AG04449 (cell line): ENCODE data around the gene RPL18.

Source experiments
- CTCF ChIA-PET: fragments of 350-600 bp; formaldehyde crosslinking; extraction: SDS; loops from one replicate; lab custom pipeline; 2021; ENCODE audit warnings: antibody characterized with exemption; lab: Yijun Ruan, JAX
- POLR2A ChIA-PET: fragments of 400-600, 350-600 bp; formaldehyde crosslinking; extraction: SDS; loops from one replicate; lab custom pipeline; 2020; ENCODE audit warnings: antibody characterized with exemption, inconsistent platforms; lab: Yijun Ruan, JAX
- DNase-seq: peaks from one replicate; pipeline ENCODE4 v3.0.0-alpha.2; 2010; ENCODE audit warnings: low read depth, low spot score
- H3K4me3 ChIP-seq: 2 replicates; pipeline ENCODE4 v1.5.1; 2011; ENCODE audit warnings: low read depth, mild to moderate bottlenecking, control low read depth, low read length
- CTCF ChIP-seq: IDR thresholded peaks from one replicate; pipeline ENCODE4 v1.5.1; 2011; ENCODE audit warnings: mild to moderate bottlenecking, moderate library complexity, low read length, control low read depth, inconsistent platforms; ENCODE audit not compliant: insufficient read depth; ENCODE audit errors: missing control alignments

The RPL18 gene

GRCh38 chr19:48618278-48618915 is 581 bp downstream of the RPL18 start:
- DNase-seq, result no peak
- H3K4me3 ChIP-seq, result peak overlapping the region; percentile 97
- TF ChIP-seq CTCF, result no peak
- ChIA-PET POLR2A (interaction anchor here (0.5 to 3.0 kb wide), 8 partner anchors 9 to 1458 kb away, joined by 3 to 28 read pairs (median 6); partner anchors contain the start of gene TMEM143), CTCF (interaction anchor here (1.0 to 6.1 kb wide), 5 partner anchors 10 to 128 kb away, joined by 4 to 27 read pairs (median 4); no protein-coding TSS in a partner anchor)

GRCh38 chr19:48617146-48617937 is 1.6 kb downstream of the RPL18 start:
- DNase-seq, result no peak
- POLR2A ChIA-PET, result interaction anchor here (0.6 to 3.0 kb wide), 4 partner anchors 8 to 291 kb away, joined by 3 to 28 read pairs (median 8); no protein-coding TSS in a partner anchor
- H3K4me3 ChIP-seq, result peak overlapping the region; percentile 97
- CTCF ChIA-PET, result interaction anchor here (1.0 to 6.1 kb wide), 8 partner anchors 9 to 284 kb away, joined by 4 to 27 read pairs (median 5); no protein-coding TSS in a partner anchor
- TF ChIP-seq CTCF, result no peak

GRCh38 chr19:48616491-48617056 is 2.4 kb downstream of the RPL18 start:
- no peak for TF ChIP-seq CTCF
- no peak for DNase-seq
- H3K4me3 ChIP-seq, result peak overlapping the region; percentile 97
- POLR2A ChIA-PET, result interaction anchor here (0.6 to 3.0 kb wide), 3 partner anchors 8 to 16 kb away, joined by 3 to 28 read pairs (median 5); no protein-coding TSS in a partner anchor
- CTCF ChIA-PET, result interaction anchor here (0.7 to 6.1 kb wide), 6 partner anchors 8 to 350 kb away, joined by 3 to 27 read pairs (median 6); no protein-coding TSS in a partner anchor

- DNase-seq, result no peak
- CTCF ChIA-PET, result interaction anchor here (0.7 to 6.1 kb wide), 7 partner anchors 8 to 349 kb away, joined by 3 to 27 read pairs (median 5); no protein-coding TSS in a partner anchor
- TF ChIP-seq CTCF, result no peak
- POLR2A ChIA-PET, result interaction anchor here (0.6 to 1.2 kb wide), 3 partner anchors 15 to 127 kb away, joined by 3 to 5 read pairs (median 3); no protein-coding TSS in a partner anchor
- no peak overlapping the region for H3K4me3 ChIP-seq
Measured at GRCh38 chr19:48616041-48616436, 2.9 kb downstream of the RPL18 start.

GRCh38 chr19:48615231-48616040 is 3.5 kb downstream of the RPL18 start:
- TF ChIP-seq CTCF, result no peak
- ChIA-PET CTCF (interaction anchor here (1.0 to 6.1 kb wide), 4 partner anchors 10 to 173 kb away, joined by 3 to 22 read pairs (median 4); no protein-coding TSS in a partner anchor), POLR2A (interaction anchor here (0.6 kb wide), 1 partner anchor 127 kb away, joined by 3 read pairs; no protein-coding TSS in a partner anchor)
- H3K4me3 ChIP-seq, result no peak overlapping the region
- no peak for DNase-seq
